ENCODE measurements around the gene RPL23.

Gene RPL23

GRCh38 chr17:38874505-38875400 lies 21.2 kb upstream of the RPL23 start:
- peak overlapping the region; percentile 15 for H3K4me3 ChIP-seq (ENCODE audit: low read depth, low read length)
- DNase-seq: no peak
- TF ChIP-seq CTCF (IDR thresholded peaks at IDR 0.05; ENCODE audit: low read depth, low read length, missing control alignments): no peak
- in situ Hi-C loops (cut with HindIII; ENCODE audit: low pct_ligation_motif_present, low sequenced_read_pairs): no loop called here
- H3K36me3 ChIP-seq (replicated peaks): peaks cover 35% of the 10 kb centered on the region
- no peaks in the 10 kb centered on the region for H3K27me3 ChIP-seq (replicated peaks)
- H3K27ac ChIP-seq: no peak overlapping the region

- no peak for TF ChIP-seq CTCF (IDR thresholded peaks at IDR 0.05; ENCODE audit: low read depth, low read length, missing control alignments)
- H3K36me3 ChIP-seq (replicated peaks): peaks cover 31% of the 10 kb centered on the region
- no peak for DNase-seq
- in situ Hi-C loops (cut with HindIII; ENCODE audit: low pct_ligation_motif_present, low sequenced_read_pairs): no loop called here
- no peak overlapping the region for H3K4me3 ChIP-seq (ENCODE audit: low read depth, low read length)
- H3K27me3 ChIP-seq (replicated peaks): no peaks in the 10 kb centered on the region
- no peak overlapping the region for H3K27ac ChIP-seq
Observed at GRCh38 chr17:38873640-38874380, 20.3 kb upstream of the RPL23 start.

GRCh38 chr17:38872671-38873385 lies 19.3 kb upstream of the RPL23 start:
- no peak overlapping the region for H3K27ac ChIP-seq
- in situ Hi-C loops (cut with HindIII; ENCODE audit: low pct_ligation_motif_present, low sequenced_read_pairs): no loop called here
- peaks cover 21% of the 10 kb centered on the region for H3K36me3 ChIP-seq (replicated peaks)
- DNase-seq: no peak
- H3K27me3 ChIP-seq (replicated peaks): no peaks in the 10 kb centered on the region
- TF ChIP-seq CTCF (IDR thresholded peaks at IDR 0.05; ENCODE audit: low read depth, low read length, missing control alignments): no peak
- peak overlapping the region; percentile 79 for H3K4me3 ChIP-seq (ENCODE audit: low read depth, low read length)

GRCh38 chr17:38872027-38872511 lies 18.5 kb upstream of the RPL23 start:
- Histone ChIP-seq H3K27me3 (replicated peaks) (no peaks in the 10 kb centered on the region), H3K36me3 (replicated peaks) (peaks cover 21% of the 10 kb centered on the region), H3K4me3 (ENCODE audit: low read depth, low read length) (peak overlapping the region; percentile 79), H3K27ac (no peak overlapping the region)
- in situ Hi-C loops (cut with HindIII; ENCODE audit: low pct_ligation_motif_present, low sequenced_read_pairs): no loop called here
- no peak for DNase-seq
- no peak for TF ChIP-seq CTCF (IDR thresholded peaks at IDR 0.05; ENCODE audit: low read depth, low read length, missing control alignments)

- H3K36me3 ChIP-seq (replicated peaks): peaks cover 21% of the 10 kb centered on the region
- in situ Hi-C loops (cut with HindIII; ENCODE audit: low pct_ligation_motif_present, low sequenced_read_pairs): no loop called here
- peak overlapping the region; percentile 79 for H3K4me3 ChIP-seq (ENCODE audit: low read depth, low read length)
- H3K27ac ChIP-seq: peak overlapping the region; percentile 3
- peak; percentile 3 for TF ChIP-seq CTCF (IDR thresholded peaks at IDR 0.05; ENCODE audit: low read depth, low read length, missing control alignments)
- DNase-seq: peak; percentile 69
- no peaks in the 10 kb centered on the region for H3K27me3 ChIP-seq (replicated peaks)
Observed at GRCh38 chr17:38871247-38872015, 17.9 kb upstream of the RPL23 start.
